Heart left ventricle (tissue), 16 donors: ENCODE results near the gene PTN. TPM values are rescaled to one million over a fixed set of nuclear protein-coding genes. Genes with fewer than 3 reads are reported as not detected.
"Not testable (repeated sequence)": the region's sequence is repeated elsewhere in the genome, so short reads cannot be mapped to it uniquely, and the experiment has no call there.

Source experiments
- ATAC-seq, 4 donors: fragments of 200-7000 bp; cut with Tn5 transposase; one replicate each; pipeline ENCODE4 v1.9.1; 2020 to 2022; ENCODE audit warnings: moderate library complexity in 4 of 4, mild to moderate bottlenecking in 3 of 4, moderate number of reproducible peaks in 1 of 4
- DNase-seq, 5 donors: peaks; one replicate each; pipeline ENCODE4 v3.0.0-alpha.2; 2020
- H3K27ac ChIP-seq, 12 donors: fragments of 200-600 bp; sonication (generic) in 4 of 12; one replicate each; pipeline versions ENCODE4 v1.5.0 to v1.8.0; 2016 to 2022; ENCODE audit warnings: mild to moderate bottlenecking in 2 of 12
- H3K27me3 ChIP-seq, 9 donors: fragments of 200-600 bp; sonication (generic) in 2 of 9; one replicate each; pipeline versions ENCODE4 v1.5.1 to v1.8.0; 2016 to 2022; ENCODE audit warnings: mild to moderate bottlenecking in 3 of 9
- H3K36me3 ChIP-seq, 9 donors: fragments of 200-600 bp; sonication (generic) in 2 of 9; one replicate each; pipeline versions ENCODE4 v1.5.0 to v1.8.0; 2018 to 2022; ENCODE audit warnings: mild to moderate bottlenecking in 2 of 9
- H3K4me1 ChIP-seq, 12 donors: fragments of 200-600 bp; sonication (generic) in 4 of 12; one replicate each; pipeline versions ENCODE4 v1.5.0 to v1.8.0; 2016 to 2022; ENCODE audit warnings: mild to moderate bottlenecking in 3 of 12
- H3K4me3 ChIP-seq, 12 donors: fragments of 200-600 bp; sonication (generic) in 4 of 12; one replicate each; pipeline versions ENCODE4 v1.5.0 to v1.8.0; 2017 to 2022; ENCODE audit warnings: mild to moderate bottlenecking in 9 of 12, moderate library complexity in 4 of 12
- H3K9me3 ChIP-seq, 12 donors: fragments of 200-600 bp; sonication (generic) in 4 of 12; one replicate each; pipeline versions ENCODE4 v1.5.0 to v1.8.0; 2016 to 2022; ENCODE audit warnings: mild to moderate bottlenecking in 1 of 12
- POLR2A ChIP-seq, 2 donors: fragments of 450-650 bp; IDR thresholded peaks; one replicate each; pipeline ENCODE4 v1.6.1; 2017; ENCODE audit warnings: antibody characterized with exemption in 2 of 2, mild to moderate bottlenecking in 2 of 2, moderate library complexity in 2 of 2
- WGBS, 4 donors: extraction: QIAGEN DNeasy Blood & Tissue Kit in 2 of 4; methylation state at CpG; one replicate each; pipeline versions ENCODE4 v1.1.5 to v1.1.7; 2013 to 2018; 5-methylcytosine and 5-hydroxymethylcytosine counted together
- intact Hi-C, 10 donors: fragments of 100-400 bp; cut with DNase I; formaldehyde crosslinking; loops; one replicate each; pipeline versions ENCODE4 v1.11.1 to v1.14.2; 2022
- polyA plus RNA-seq, 2 donors: library from polyadenylated mRNA; stranded (reverse); fragments of 200-250 nt; gene quantifications; one replicate each; pipeline ENCODE4 v1.2.3, GENCODE V29; 2013
- total RNA-seq, 9 donors: library from RNA; depleted of rRNA in 2 of 9; stranded (reverse); fragments of >200 nt in 2 of 9; fragmentation: NEBNext Ultra II Directional in 3 of 9; extraction: Animal tissue kit (Norgen Biotek cat#: 25700) in 3 of 9; gene quantifications; one replicate each; pipeline versions ENCODE4 v1.1.0 to v1.2.4, GENCODE V29; 2016 to 2023
- TF ChIP-seq, protein P1 (sequence below), 12 donors: fragments of 200-600 bp; sonication (generic) in 4 of 12; IDR thresholded peaks; one replicate each; pipeline versions ENCODE4 v1.5.0 to v1.8.0; 2018 to 2022; ENCODE audit warnings: antibody characterized with exemption in 12 of 12, mild to moderate bottlenecking in 5 of 12
- donor health status: ischemic (EF 13 %, LVEDD 7.1; RV severe dilation, severe dysfunction).
- donor health status: healthy with polysubstance abuse.
- donor health status: DM: no; HTN: yes; CAD: no.
- donor health status: DM: no; HTN: no; CAD: no.
- donor health status: ischemic (EF 25% LVEDD 6.9; RV normal size, moderate dysfunction).
- donor health status: ischemic (EF 25% LVEDD 5.7; RV mildly dilated, moderate dysfunction).
- donor health status: healthy.
- donor health status: DM: yes; HTN: yes; CAD: no.
- donor health status: ischemic (EF 35%, LVEDD 5.7; RV mildly dilated, moderate dysfunction).
- donor health status: nonischemic (EF 11% LVEDD 7.7; RV severe dilation, severe dysfunction).
- donor health status: DM: yes; HTN: yes; CAD: no.
- donor health status: PGD.
- donor health status: ischemic (EF 29% LVEDD 5.4; RV normal size, mild dysfunction).
- donor health status: nonischemic (EF 23%, LVEDD 6.1; RV moderate dilation, normal function).

The PTN gene
- total and polyA plus RNA-seq, 11 donors = 3.6 to 23.2 (median 12.8) TPM

DNA sequence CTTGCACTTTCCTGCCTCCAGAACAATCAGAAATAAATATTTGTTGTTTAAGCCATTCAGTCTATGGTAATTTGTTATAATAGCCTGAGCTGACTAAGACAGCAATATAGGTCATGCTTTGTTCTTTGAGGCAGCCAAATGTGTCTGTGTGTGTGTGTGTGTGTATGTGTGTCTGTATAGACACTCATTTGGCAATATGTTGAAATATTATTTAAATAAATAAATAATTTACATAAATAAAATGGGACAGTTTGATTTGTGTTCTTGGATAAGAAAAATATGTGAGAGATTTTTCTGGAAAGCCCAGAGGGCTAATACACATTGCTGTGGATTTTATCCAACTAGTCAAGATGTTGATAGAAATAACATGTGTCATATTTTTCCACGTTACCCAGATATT, 140.2 kb downstream of the PTN start:
- no peak for DNase-seq
- Histone ChIP-seq H3K36me3 (no peaks in the 10 kb centered on the region), H3K4me3 (no peak overlapping the region), H3K27ac (no peak overlapping the region), H3K9me3 (peaks cover 0 to 23% (median 0%) of the 10 kb centered on the region in 12 donors), H3K27me3 (no peaks in the 10 kb centered on the region), H3K4me1 (peaks cover 0 to 3% (median 0%) of the 10 kb centered on the region in 12 donors)
- 34 to 54% (median 46%) methylated on average over 1 of the region's 1 CpG for WGBS, 4 donors
- intact Hi-C loops = no loop called here
- ATAC-seq = no peak
- TF ChIP-seq POLR2A (IDR thresholded peaks at IDR 0.05) = no peak

- Histone ChIP-seq H3K27me3 (no peaks in the 10 kb centered on the region), H3K4me1 (no peaks in the 10 kb centered on the region), H3K36me3 (no peaks in the 10 kb centered on the region), H3K9me3 (no peaks in the 10 kb centered on the region), H3K27ac (no peak overlapping the region), H3K4me3 (no peak overlapping the region)
- intact Hi-C loops = no loop called here
- ATAC-seq = no peak
- 75 to 84% (median 77%) methylated on average over 1 of the region's 1 CpG for WGBS, 4 donors
- no peak for DNase-seq
- no peak for TF ChIP-seq POLR2A (IDR thresholded peaks at IDR 0.05)
- TF ChIP-seq, protein P1, sequence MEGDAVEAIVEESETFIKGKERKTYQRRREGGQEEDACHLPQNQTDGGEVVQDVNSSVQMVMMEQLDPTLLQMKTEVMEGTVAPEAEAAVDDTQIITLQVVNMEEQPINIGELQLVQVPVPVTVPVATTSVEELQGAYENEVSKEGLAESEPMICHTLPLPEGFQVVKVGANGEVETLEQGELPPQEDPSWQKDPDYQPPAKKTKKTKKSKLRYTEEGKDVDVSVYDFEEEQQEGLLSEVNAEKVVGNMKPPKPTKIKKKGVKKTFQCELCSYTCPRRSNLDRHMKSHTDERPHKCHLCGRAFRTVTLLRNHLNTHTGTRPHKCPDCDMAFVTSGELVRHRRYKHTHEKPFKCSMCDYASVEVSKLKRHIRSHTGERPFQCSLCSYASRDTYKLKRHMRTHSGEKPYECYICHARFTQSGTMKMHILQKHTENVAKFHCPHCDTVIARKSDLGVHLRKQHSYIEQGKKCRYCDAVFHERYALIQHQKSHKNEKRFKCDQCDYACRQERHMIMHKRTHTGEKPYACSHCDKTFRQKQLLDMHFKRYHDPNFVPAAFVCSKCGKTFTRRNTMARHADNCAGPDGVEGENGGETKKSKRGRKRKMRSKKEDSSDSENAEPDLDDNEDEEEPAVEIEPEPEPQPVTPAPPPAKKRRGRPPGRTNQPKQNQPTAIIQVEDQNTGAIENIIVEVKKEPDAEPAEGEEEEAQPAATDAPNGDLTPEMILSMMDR (IDR thresholded peaks at IDR 0.05) = no peak
These were observed 146.9 kb downstream of the PTN start for GRCh38 chr7:137196648-137197047.

DNA sequence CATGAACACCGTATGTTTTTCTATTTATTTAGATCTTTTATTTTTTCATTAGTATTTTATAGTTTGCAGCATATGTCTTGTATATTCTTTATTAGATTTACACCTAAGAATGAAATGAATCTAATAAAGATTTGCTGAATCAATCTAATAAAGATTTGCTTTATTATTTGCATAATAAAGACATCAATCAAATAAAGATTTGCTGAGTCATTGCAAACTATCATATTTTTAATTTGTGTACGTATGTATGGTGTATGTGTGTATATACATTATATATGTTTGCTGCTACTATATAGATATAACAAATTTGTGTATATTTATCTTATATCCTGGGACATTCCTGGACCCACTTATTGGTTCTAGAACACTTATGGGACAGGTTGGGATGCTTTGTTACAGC, 147.5 kb downstream of the PTN start:
- TF ChIP-seq, protein P1 (IDR thresholded peaks at IDR 0.05) = no peak
- no peak for TF ChIP-seq POLR2A (IDR thresholded peaks at IDR 0.05)
- WGBS, 4 donors = 85 to 89% (median 88%) methylated on average over 2 of the region's 2 CpGs
- intact Hi-C loops = no loop called here
- ATAC-seq (no peak), DNase-seq (no peak)
- Histone ChIP-seq H3K27ac (no peak overlapping the region), H3K4me1 (no peaks in the 10 kb centered on the region), H3K9me3 (no peaks in the 10 kb centered on the region), H3K4me3 (no peak overlapping the region), H3K36me3 (no peaks in the 10 kb centered on the region), H3K27me3 (no peaks in the 10 kb centered on the region)

- H3K9me3 ChIP-seq, intact Hi-C loops, DNase-seq, H3K27me3 ChIP-seq, H3K36me3 ChIP-seq, H3K27ac ChIP-seq, ATAC-seq, H3K4me1 ChIP-seq, H3K4me3 ChIP-seq: not testable (repeated sequence)
- WGBS, 4 donors = 87 to 94% (median 91%) methylated on average over 23 to 25 of the region's 25 CpGs
These were observed 161.9 kb downstream of the PTN start for GRCh38 chr7:137181619-137182018.
